Measurements from ENCODE around the gene CAMK1D.

- TF ChIP-seq ZFP30 (CRISPR knock-in tag; IDR thresholded peaks at IDR 0.05) (no peak), ZNF70 (CRISPR knock-in tag; IDR thresholded peaks at IDR 0.05) (no peak)
- TF ChIP-seq, protein P1, sequence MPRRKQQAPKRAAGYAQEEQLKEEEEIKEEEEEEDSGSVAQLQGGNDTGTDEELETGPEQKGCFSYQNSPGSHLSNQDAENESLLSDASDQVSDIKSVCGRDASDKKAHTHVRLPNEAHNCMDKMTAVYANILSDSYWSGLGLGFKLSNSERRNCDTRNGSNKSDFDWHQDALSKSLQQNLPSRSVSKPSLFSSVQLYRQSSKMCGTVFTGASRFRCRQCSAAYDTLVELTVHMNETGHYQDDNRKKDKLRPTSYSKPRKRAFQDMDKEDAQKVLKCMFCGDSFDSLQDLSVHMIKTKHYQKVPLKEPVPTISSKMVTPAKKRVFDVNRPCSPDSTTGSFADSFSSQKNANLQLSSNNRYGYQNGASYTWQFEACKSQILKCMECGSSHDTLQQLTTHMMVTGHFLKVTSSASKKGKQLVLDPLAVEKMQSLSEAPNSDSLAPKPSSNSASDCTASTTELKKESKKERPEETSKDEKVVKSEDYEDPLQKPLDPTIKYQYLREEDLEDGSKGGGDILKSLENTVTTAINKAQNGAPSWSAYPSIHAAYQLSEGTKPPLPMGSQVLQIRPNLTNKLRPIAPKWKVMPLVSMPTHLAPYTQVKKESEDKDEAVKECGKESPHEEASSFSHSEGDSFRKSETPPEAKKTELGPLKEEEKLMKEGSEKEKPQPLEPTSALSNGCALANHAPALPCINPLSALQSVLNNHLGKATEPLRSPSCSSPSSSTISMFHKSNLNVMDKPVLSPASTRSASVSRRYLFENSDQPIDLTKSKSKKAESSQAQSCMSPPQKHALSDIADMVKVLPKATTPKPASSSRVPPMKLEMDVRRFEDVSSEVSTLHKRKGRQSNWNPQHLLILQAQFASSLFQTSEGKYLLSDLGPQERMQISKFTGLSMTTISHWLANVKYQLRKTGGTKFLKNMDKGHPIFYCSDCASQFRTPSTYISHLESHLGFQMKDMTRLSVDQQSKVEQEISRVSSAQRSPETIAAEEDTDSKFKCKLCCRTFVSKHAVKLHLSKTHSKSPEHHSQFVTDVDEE (CRISPR knock-in tag; IDR thresholded peaks at IDR 0.05): no peak
These were observed 301.4 kb downstream of the CAMK1D start for GRCh38 chr10:12650538-12651298.

Data from SK-N-SH treated with all-trans-retinoic acid at 6 μM for 48 hours (cell line).